Mammary epithelial cell (primary cell): ENCODE results near the gene INTS15.

Experiments used
- CTCF ChIP-seq, 2 donors: IDR thresholded peaks in 1 of 2; conservative IDR thresholded peaks in 1 of 2; 2 replicates each; pipeline ENCODE4 v1.5.1; 2011 to 2012; ENCODE audit warnings: inconsistent platforms in 2 of 2, low read length in 2 of 2, mild to moderate bottlenecking in 2 of 2, control low read depth in 1 of 2, low read depth in 1 of 2; ENCODE audit not compliant: insufficient read depth in 1 of 2; ENCODE audit errors: extremely low read depth in 1 of 2
- EZH2 ChIP-seq: IDR thresholded peaks from 2 replicates; pipeline ENCODE4 v1.6.1; 2012; ENCODE audit warnings: low read length, inconsistent platforms, borderline replicate concordance

- TF ChIP-seq CTCF (conservative IDR thresholded peaks at IDR 0.05 in 1 of 2, IDR thresholded peaks at IDR 0.05 in 1 of 2; ENCODE audit: extremely low read depth in 1 of 2, insufficient read depth in 1 of 2, low read depth in 1 of 2, low read length in 2 of 2) = no peak
- TF ChIP-seq EZH2 = no peak
Measured at GRCh38 chr7:6547400-6547799, 42.4 kb upstream of the INTS15 start.
